Nephron (organoid): Measurements from ENCODE around the gene ZNF775.
A peak's percentile ranks its signal among the peaks of the same experiment; 100 is the strongest.

ENCODE experiments used
- H3K27ac Mint-ChIP-seq, 3 experiments: 2 replicates each; pipeline ENCODE4 v1.8.0; 2020; ENCODE audit warnings: mixed read lengths in 3 of 3, mild to moderate bottlenecking in 2 of 3, moderate library complexity in 1 of 3
- H3K27me3 Mint-ChIP-seq: 2 replicates; pipeline ENCODE4 v1.8.0; 2021; ENCODE audit warnings: low read depth, mild to moderate bottlenecking, moderate library complexity, mixed read lengths
- H3K36me3 Mint-ChIP-seq: 2 replicates; pipeline ENCODE4 v1.8.0; 2020; ENCODE audit warnings: low read depth, mixed read lengths
- H3K4me1 Mint-ChIP-seq: 2 replicates; pipeline ENCODE4 v1.8.0; 2020; ENCODE audit warnings: mixed read lengths
- H3K4me3 Mint-ChIP-seq, 3 experiments: 2 replicates each; pipeline ENCODE4 v1.8.0; 2020; ENCODE audit warnings: mild to moderate bottlenecking in 3 of 3, mixed read lengths in 3 of 3, moderate library complexity in 2 of 3
- H3K9me3 Mint-ChIP-seq: 2 replicates; pipeline ENCODE4 v1.8.0; 2020; ENCODE audit warnings: mixed read lengths
- CTCF ChIP-seq, 3 experiments: fragments of 200-600 bp; sonication (generic); IDR thresholded peaks; one replicate each; pipeline ENCODE4 v1.5.0; 2021; ENCODE audit warnings: antibody characterized with exemption in 3 of 3; ENCODE audit not compliant: unreplicated experiment in 3 of 3

The ZNF775 gene

GRCh38 chr7:150334108-150334507 lies 45.0 kb upstream of the ZNF775 start:
- Mint-ChIP-seq H3K4me3 (no peak overlapping the region), H3K9me3 (no peaks in the 10 kb centered on the region), H3K27me3 (peaks cover 9% of the 10 kb centered on the region), H3K4me1 (peaks cover 33% of the 10 kb centered on the region), H3K27ac (no peak overlapping the region), H3K36me3 (no peaks in the 10 kb centered on the region)
- no peak for TF ChIP-seq CTCF (IDR thresholded peaks at IDR 0.05; ENCODE audit: unreplicated experiment in 3 of 3)

GRCh38 chr7:150335108-150335773 lies 43.9 kb upstream of the ZNF775 start:
- H3K27ac Mint-ChIP-seq: peak overlapping the region in 2 of 3 experiments; percentile 71 to 79
- H3K4me1 Mint-ChIP-seq: peaks cover 42% of the 10 kb centered on the region
- no peaks in the 10 kb centered on the region for H3K36me3 Mint-ChIP-seq
- no peak for TF ChIP-seq CTCF (IDR thresholded peaks at IDR 0.05; ENCODE audit: unreplicated experiment in 3 of 3)
- peaks cover 13% of the 10 kb centered on the region for H3K27me3 Mint-ChIP-seq
- H3K4me3 Mint-ChIP-seq: peak overlapping the region in 1 of 3 experiments; percentile 68
- no peaks in the 10 kb centered on the region for H3K9me3 Mint-ChIP-seq

GRCh38 chr7:150335774-150336112 lies 43.4 kb upstream of the ZNF775 start:
- no peaks in the 10 kb centered on the region for H3K9me3 Mint-ChIP-seq
- no peaks in the 10 kb centered on the region for H3K36me3 Mint-ChIP-seq
- H3K27me3 Mint-ChIP-seq: peaks cover 13% of the 10 kb centered on the region
- no peak overlapping the region for H3K4me3 Mint-ChIP-seq
- peaks cover 43% of the 10 kb centered on the region for H3K4me1 Mint-ChIP-seq
- peak overlapping the region in 2 of 3 experiments; percentile 6 to 79 for H3K27ac Mint-ChIP-seq
- TF ChIP-seq CTCF (IDR thresholded peaks at IDR 0.05; ENCODE audit: unreplicated experiment in 3 of 3): no peak

GRCh38 chr7:150336746-150337145 lies 42.4 kb upstream of the ZNF775 start:
- Mint-ChIP-seq H3K4me1 (peaks cover 47% of the 10 kb centered on the region), H3K27me3 (peaks cover 13% of the 10 kb centered on the region), H3K4me3 (no peak overlapping the region), H3K9me3 (no peaks in the 10 kb centered on the region), H3K36me3 (no peaks in the 10 kb centered on the region), H3K27ac (no peak overlapping the region)
- TF ChIP-seq CTCF (IDR thresholded peaks at IDR 0.05; ENCODE audit: unreplicated experiment in 3 of 3): no peak

- H3K4me1 Mint-ChIP-seq: peaks cover 51% of the 10 kb centered on the region
- no peaks in the 10 kb centered on the region for H3K9me3 Mint-ChIP-seq
Observed at GRCh38 chr7:150337179-150337578, 42.0 kb upstream of the ZNF775 start.

More at GRCh38 chr7:150337179-150337578, 42.0 kb upstream of the ZNF775 start:
- Mint-ChIP-seq H3K27me3 (peaks cover 17% of the 10 kb centered on the region), H3K27ac (no peak overlapping the region), H3K36me3 (no peaks in the 10 kb centered on the region), H3K4me3 (no peak overlapping the region)
- no peak for TF ChIP-seq CTCF (IDR thresholded peaks at IDR 0.05; ENCODE audit: unreplicated experiment in 3 of 3)
